GM12874 (cell line): ENCODE data around the gene ZNRF3.

Experiments
- CTCF ChIP-seq: IDR thresholded peaks from 2 replicates; pipeline ENCODE4 v1.5.1; 2011; ENCODE audit warnings: low read depth, mild to moderate bottlenecking, control low read depth, low read length, moderate library complexity; ENCODE audit not compliant: insufficient read depth

ZNRF3 gene

GRCh38 chr22:28938286-28938833 is 55.0 kb downstream of the ZNRF3 start:
- TF ChIP-seq CTCF, result no peak

GRCh38 chr22:28939394-28939793 is 56.0 kb downstream of the ZNRF3 start:
- no peak for TF ChIP-seq CTCF

- TF ChIP-seq CTCF, result no peak
Measured at GRCh38 chr22:28939932-28940331, 56.6 kb downstream of the ZNRF3 start.

- no peak for TF ChIP-seq CTCF
Measured at GRCh38 chr22:28940441-28940840, 57.1 kb downstream of the ZNRF3 start.

- TF ChIP-seq CTCF, result no peak
Measured at GRCh38 chr22:28942333-28942732, 59.0 kb downstream of the ZNRF3 start.

- no peak for TF ChIP-seq CTCF
Measured at GRCh38 chr22:28942801-28943500, 59.6 kb downstream of the ZNRF3 start.

- TF ChIP-seq CTCF, result no peak
Measured at GRCh38 chr22:28943501-28943879, 60.1 kb downstream of the ZNRF3 start.
